Vagina (tissue), 2 donors: ENCODE data around the gene TGFB2. TPM values are rescaled to one million over a fixed set of nuclear protein-coding genes. Genes with fewer than 3 reads are reported as not detected.

Experiments
- DNase-seq, 2 donors: peaks; one replicate each; pipeline ENCODE4 v3.0.0-alpha.2; 2017; ENCODE audit errors: extremely low spot score in 2 of 2
- H3K27ac ChIP-seq: fragments of 200-600 bp; sonication (generic); one replicate; pipeline ENCODE4 v1.5.1; 2019
- H3K27me3 ChIP-seq: fragments of 200-600 bp; sonication (generic); one replicate; pipeline ENCODE4 v1.5.1; 2019
- H3K36me3 ChIP-seq, 2 donors: fragments of 200-600 bp; sonication (generic); one replicate each; pipeline ENCODE4 v1.5.1; 2017 to 2019
- H3K4me1 ChIP-seq: fragments of 200-600 bp; sonication (generic); one replicate; pipeline ENCODE4 v1.5.1; 2019
- H3K4me3 ChIP-seq, 2 donors: fragments of 200-600 bp; sonication (generic); 1 replicate in 1 of 2; 2 replicates in 1 of 2; pipeline ENCODE4 v1.5.1; 2016 to 2019
- H3K9me3 ChIP-seq: fragments of 200-600 bp; sonication (generic); one replicate; pipeline ENCODE4 v1.5.1; 2019
- POLR2A ChIP-seq, 2 donors: fragments of 450-650 bp; IDR thresholded peaks; one replicate each; pipeline ENCODE4 v1.6.1; 2017; ENCODE audit warnings: antibody characterized with exemption in 2 of 2, mild to moderate bottlenecking in 2 of 2, moderate library complexity in 2 of 2
- POLR2AphosphoS5 ChIP-seq, 2 donors: sonication (generic); formaldehyde crosslinking; IDR thresholded peaks; one replicate each; pipeline ENCODE4 v1.9.0; 2017; ENCODE audit warnings: antibody characterized with exemption in 2 of 2, mild to moderate bottlenecking in 2 of 2, low read depth in 1 of 2; ENCODE audit not compliant: insufficient read depth in 1 of 2
- intact Hi-C: fragments of 100-400 bp; cut with DNase I; formaldehyde crosslinking; loops from one replicate; pipeline ENCODE4 v1.15.1; 2023
- total RNA-seq: library from RNA; depleted of rRNA; stranded (reverse); fragments of >200 nt; gene quantifications from one replicate; pipeline ENCODE4 v1.2.3, GENCODE V29; 2016
- TF ChIP-seq, protein P1 (sequence below), 3 experiments: fragments of 450-650 bp in 2 of 3; fragments of 200-600 bp in 1 of 3; sonication (generic) in 1 of 3; IDR thresholded peaks; one replicate each; pipeline ENCODE4 v1.5.1; 2017 to 2019; ENCODE audit warnings: antibody characterized with exemption in 3 of 3, mild to moderate bottlenecking in 2 of 3, moderate library complexity in 2 of 3

Gene TGFB2
- total RNA-seq, 1 donor from 2014 or later: 16.9 TPM

DNA sequence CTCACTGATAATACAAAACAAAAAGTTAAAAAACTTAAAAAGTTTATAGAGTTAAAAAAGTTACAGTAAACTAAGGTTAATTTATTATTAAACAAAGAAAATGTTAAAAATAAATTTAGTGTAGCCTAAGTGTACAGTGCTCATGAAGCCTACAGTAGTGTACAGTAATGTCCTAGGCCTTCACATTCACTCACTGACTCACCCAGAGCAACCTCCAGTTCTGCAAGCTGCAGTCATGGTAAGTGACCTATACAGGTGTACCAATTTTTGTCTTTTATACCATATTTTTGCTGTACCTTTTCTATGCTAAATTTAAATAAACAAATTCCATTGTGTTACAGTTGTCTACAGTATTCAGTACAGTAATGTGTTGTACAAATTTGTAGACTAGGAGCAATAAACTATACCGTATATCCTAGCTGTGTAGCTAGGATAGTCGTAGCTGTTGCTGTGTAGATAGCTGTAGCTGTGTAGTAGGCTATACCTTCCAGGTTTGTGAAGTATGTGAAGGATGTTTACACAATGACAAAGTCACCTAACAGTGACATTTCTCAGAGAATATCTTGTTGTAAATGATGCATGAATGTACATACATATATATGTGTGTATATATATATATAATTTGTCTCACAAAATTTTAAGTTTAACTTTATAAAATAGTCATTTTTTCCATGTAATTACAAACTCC lies 140.2 kb downstream of the TGFB2 start:
- no peak overlapping the region for H3K27ac ChIP-seq
- no peak overlapping the region for H3K4me3 ChIP-seq
- DNase-seq: no peak
- H3K4me1 ChIP-seq: peaks cover 3% of the 10 kb centered on the region
- TF ChIP-seq POLR2A (IDR thresholded peaks at IDR 0.05): no peak
- TF ChIP-seq POLR2AphosphoS5 (IDR thresholded peaks at IDR 0.05; ENCODE audit: insufficient read depth in 1 of 2, low read depth in 1 of 2): no peak
- TF ChIP-seq, protein P1, sequence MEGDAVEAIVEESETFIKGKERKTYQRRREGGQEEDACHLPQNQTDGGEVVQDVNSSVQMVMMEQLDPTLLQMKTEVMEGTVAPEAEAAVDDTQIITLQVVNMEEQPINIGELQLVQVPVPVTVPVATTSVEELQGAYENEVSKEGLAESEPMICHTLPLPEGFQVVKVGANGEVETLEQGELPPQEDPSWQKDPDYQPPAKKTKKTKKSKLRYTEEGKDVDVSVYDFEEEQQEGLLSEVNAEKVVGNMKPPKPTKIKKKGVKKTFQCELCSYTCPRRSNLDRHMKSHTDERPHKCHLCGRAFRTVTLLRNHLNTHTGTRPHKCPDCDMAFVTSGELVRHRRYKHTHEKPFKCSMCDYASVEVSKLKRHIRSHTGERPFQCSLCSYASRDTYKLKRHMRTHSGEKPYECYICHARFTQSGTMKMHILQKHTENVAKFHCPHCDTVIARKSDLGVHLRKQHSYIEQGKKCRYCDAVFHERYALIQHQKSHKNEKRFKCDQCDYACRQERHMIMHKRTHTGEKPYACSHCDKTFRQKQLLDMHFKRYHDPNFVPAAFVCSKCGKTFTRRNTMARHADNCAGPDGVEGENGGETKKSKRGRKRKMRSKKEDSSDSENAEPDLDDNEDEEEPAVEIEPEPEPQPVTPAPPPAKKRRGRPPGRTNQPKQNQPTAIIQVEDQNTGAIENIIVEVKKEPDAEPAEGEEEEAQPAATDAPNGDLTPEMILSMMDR (IDR thresholded peaks at IDR 0.05): no peak
- no peaks in the 10 kb centered on the region for H3K9me3 ChIP-seq
- H3K36me3 ChIP-seq: no peaks in the 10 kb centered on the region
- intact Hi-C loops: no loop called here
- H3K27me3 ChIP-seq: no peaks in the 10 kb centered on the region

DNA sequence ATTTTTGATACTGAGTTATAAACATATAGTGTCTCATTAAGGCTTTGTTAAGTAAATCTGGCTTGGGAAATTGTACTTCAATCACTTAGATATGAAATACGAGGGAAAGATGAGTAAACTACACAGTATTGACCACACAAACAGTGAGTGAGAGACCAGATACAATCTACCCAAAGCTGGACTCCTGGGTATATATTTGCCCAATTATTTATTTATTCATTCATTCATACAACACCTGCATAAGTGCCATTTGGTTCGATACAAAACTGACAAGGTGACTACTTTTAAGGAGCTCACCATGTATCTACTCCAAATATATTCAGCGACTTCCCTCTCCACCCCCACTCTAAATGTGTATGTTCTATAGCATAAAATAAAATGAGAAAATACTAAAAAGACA lies 143.4 kb downstream of the TGFB2 start:
- Histone ChIP-seq H3K27me3 (no peaks in the 10 kb centered on the region), H3K4me1 (no peaks in the 10 kb centered on the region), H3K9me3 (no peaks in the 10 kb centered on the region), H3K27ac (no peak overlapping the region), H3K36me3 (no peaks in the 10 kb centered on the region), H3K4me3 (no peak overlapping the region)
- intact Hi-C loops: no loop called here
- TF ChIP-seq, protein P1 (IDR thresholded peaks at IDR 0.05): no peak
- TF ChIP-seq POLR2AphosphoS5 (IDR thresholded peaks at IDR 0.05; ENCODE audit: insufficient read depth in 1 of 2, low read depth in 1 of 2) (no peak), POLR2A (IDR thresholded peaks at IDR 0.05) (no peak)
- no peak for DNase-seq

DNA sequence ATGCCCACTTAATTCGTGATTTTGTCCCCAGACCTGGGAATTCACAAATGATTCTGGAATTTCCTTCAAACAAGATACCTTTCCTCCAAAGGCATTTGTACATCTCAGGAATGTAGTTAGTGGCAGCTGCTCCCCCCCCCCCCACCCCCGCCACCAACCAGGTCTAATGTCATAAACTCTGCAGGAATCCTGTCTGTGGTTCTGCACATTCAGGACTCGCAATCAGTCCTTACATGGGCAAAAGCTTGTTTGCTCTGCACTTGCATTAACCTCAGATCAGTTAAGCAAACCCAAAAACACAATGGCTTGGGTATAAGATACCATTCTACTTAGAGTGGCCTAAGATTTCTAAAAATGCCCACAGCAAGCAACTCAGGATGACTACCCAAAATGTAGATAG lies 143.8 kb downstream of the TGFB2 start:
- H3K27me3 ChIP-seq: no peaks in the 10 kb centered on the region
- no peak overlapping the region for H3K4me3 ChIP-seq
- no peak for DNase-seq
- no peak overlapping the region for H3K27ac ChIP-seq
- H3K36me3 ChIP-seq: no peaks in the 10 kb centered on the region
- H3K9me3 ChIP-seq: no peaks in the 10 kb centered on the region
- intact Hi-C loops: no loop called here
- TF ChIP-seq POLR2AphosphoS5 (IDR thresholded peaks at IDR 0.05; ENCODE audit: insufficient read depth in 1 of 2, low read depth in 1 of 2) (no peak), POLR2A (IDR thresholded peaks at IDR 0.05) (no peak)
- TF ChIP-seq, protein P1 (IDR thresholded peaks at IDR 0.05): no peak
- H3K4me1 ChIP-seq: no peaks in the 10 kb centered on the region

DNA sequence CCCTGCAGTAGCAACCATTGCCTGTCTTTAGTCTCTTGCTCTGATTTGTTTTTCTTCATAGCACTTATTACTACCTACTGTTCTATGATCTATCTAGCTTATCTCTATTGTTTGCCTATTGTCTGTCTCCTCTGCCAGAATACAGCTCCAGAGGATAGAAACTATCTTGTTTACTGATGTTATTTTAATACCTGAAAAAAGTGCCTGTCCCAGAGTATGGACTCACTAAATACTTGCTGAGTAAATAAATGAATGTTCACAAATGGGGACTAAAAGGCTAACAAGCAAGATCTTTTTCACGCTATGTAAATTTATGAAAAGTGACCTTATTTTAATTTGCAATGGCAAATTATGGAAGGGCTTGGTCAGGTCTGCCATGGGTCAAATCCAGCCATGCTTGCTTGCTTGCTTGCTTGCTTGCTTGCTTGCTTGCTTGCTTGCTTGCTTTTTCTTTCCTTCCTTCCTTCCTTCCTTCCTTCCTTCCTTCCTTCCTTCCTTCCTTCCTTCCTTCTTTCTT lies 145.3 kb downstream of the TGFB2 start:
- no peak for DNase-seq
- Histone ChIP-seq H3K9me3 (no peaks in the 10 kb centered on the region), H3K4me1 (no peaks in the 10 kb centered on the region), H3K27me3 (no peaks in the 10 kb centered on the region), H3K4me3 (no peak overlapping the region), H3K36me3 (no peaks in the 10 kb centered on the region), H3K27ac (no peak overlapping the region)
- TF ChIP-seq POLR2A (IDR thresholded peaks at IDR 0.05): no peak
- TF ChIP-seq, protein P1 (IDR thresholded peaks at IDR 0.05): no peak
- no peak for TF ChIP-seq POLR2AphosphoS5 (IDR thresholded peaks at IDR 0.05; ENCODE audit: insufficient read depth in 1 of 2, low read depth in 1 of 2)
- intact Hi-C loops: no loop called here

DNA sequence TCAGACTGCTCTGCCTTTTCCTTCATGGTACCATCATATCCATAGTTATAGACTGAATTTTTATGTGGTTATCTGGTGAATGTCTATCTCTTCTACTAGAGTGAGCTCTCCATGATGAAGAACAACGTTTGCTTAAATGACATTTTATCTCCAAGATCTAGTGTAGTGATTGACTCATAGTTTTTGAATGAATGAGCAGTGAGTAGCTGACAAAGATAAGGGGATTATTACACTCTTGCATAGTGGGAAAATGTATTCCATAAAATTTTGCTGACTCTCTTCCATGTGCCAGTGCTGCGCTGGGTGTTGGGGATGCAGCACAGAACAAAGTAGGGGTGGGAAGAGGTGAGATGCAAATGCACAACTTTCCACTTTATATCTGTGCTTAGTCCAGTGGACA lies 147.7 kb downstream of the TGFB2 start:
- Histone ChIP-seq H3K9me3 (no peaks in the 10 kb centered on the region), H3K27ac (no peak overlapping the region), H3K36me3 (no peaks in the 10 kb centered on the region), H3K4me3 (no peak overlapping the region), H3K4me1 (no peaks in the 10 kb centered on the region), H3K27me3 (no peaks in the 10 kb centered on the region)
- intact Hi-C loops: no loop called here
- TF ChIP-seq, protein P1 (IDR thresholded peaks at IDR 0.05): no peak
- TF ChIP-seq POLR2A (IDR thresholded peaks at IDR 0.05) (no peak), POLR2AphosphoS5 (IDR thresholded peaks at IDR 0.05; ENCODE audit: insufficient read depth in 1 of 2, low read depth in 1 of 2) (no peak)
- no peak for DNase-seq
